22Rv1 (cell line): ENCODE data around the gene C2orf76.

Experiments
- ZFX ChIP-seq: fragments of 450-650 bp; IDR thresholded peaks from 2 replicates; pipeline ENCODE4 v1.6.1; 2017; ENCODE audit warnings: antibody characterized with exemption, borderline replicate concordance
- TF ChIP-seq, protein P1 (sequence below): fragments of 450-650 bp; IDR thresholded peaks from 2 replicates; pipeline ENCODE4 v1.5.1; 2017; ENCODE audit warnings: mild to moderate bottlenecking

GRCh38 chr2:119264781-119265692 is 101.6 kb downstream of the C2orf76 start:
- TF ChIP-seq, protein P1, sequence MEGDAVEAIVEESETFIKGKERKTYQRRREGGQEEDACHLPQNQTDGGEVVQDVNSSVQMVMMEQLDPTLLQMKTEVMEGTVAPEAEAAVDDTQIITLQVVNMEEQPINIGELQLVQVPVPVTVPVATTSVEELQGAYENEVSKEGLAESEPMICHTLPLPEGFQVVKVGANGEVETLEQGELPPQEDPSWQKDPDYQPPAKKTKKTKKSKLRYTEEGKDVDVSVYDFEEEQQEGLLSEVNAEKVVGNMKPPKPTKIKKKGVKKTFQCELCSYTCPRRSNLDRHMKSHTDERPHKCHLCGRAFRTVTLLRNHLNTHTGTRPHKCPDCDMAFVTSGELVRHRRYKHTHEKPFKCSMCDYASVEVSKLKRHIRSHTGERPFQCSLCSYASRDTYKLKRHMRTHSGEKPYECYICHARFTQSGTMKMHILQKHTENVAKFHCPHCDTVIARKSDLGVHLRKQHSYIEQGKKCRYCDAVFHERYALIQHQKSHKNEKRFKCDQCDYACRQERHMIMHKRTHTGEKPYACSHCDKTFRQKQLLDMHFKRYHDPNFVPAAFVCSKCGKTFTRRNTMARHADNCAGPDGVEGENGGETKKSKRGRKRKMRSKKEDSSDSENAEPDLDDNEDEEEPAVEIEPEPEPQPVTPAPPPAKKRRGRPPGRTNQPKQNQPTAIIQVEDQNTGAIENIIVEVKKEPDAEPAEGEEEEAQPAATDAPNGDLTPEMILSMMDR = peak; percentile 75
- TF ChIP-seq ZFX = no peak
